MV-4-11 (cell line): ENCODE measurements around the gene MRPL18.
"Not testable (repeated sequence)": the region's sequence is repeated elsewhere in the genome, so short reads cannot be mapped to it uniquely, and the experiment has no call there.

ENCODE experiments used
- DNase-seq: peaks from one replicate; lab custom pipeline; 2025; lab: John Stamatoyannopoulos, UW

Gene MRPL18

GRCh38 chr6:159790149-159790955 is at the start of gene MRPL18:
Gene MRPL18 (plus strand): TSS chr6:159790467. CDS start chr6:159790588, 121 bp downstream.
- DNase-seq: peak; percentile 98

- DNase-seq: no peak
These were observed 48.1 kb upstream of the MRPL18 start for GRCh38 chr6:159742165-159742564.

GRCh38 chr6:159745081-159745480 is 45.2 kb upstream of the MRPL18 start:
- DNase-seq: no peak

GRCh38 chr6:159746759-159747158 is 43.5 kb upstream of the MRPL18 start:
- no peak for DNase-seq

- not testable (repeated sequence) for DNase-seq
These were observed 42.1 kb upstream of the MRPL18 start for GRCh38 chr6:159748127-159748526.

GRCh38 chr6:159751448-159751847 is 38.8 kb upstream of the MRPL18 start:
- no peak for DNase-seq

- no peak for DNase-seq
These were observed 37.0 kb upstream of the MRPL18 start for GRCh38 chr6:159753081-159753872.

GRCh38 chr6:159754401-159754800 is 35.9 kb upstream of the MRPL18 start:
- DNase-seq: no peak

GRCh38 chr6:159754959-159755914 is 35.0 kb upstream of the MRPL18 start:
- no peak for DNase-seq

- DNase-seq: no peak
These were observed 33.8 kb upstream of the MRPL18 start for GRCh38 chr6:159756508-159756907.

- no peak for DNase-seq
These were observed 32.0 kb upstream of the MRPL18 start for GRCh38 chr6:159758031-159759001.

GRCh38 chr6:159759645-159760044 is 30.6 kb upstream of the MRPL18 start:
- no peak for DNase-seq

GRCh38 chr6:159760602-159761057 is 29.6 kb upstream of the MRPL18 start:
- DNase-seq: no peak

GRCh38 chr6:159761129-159761872 is 29.0 kb upstream of the MRPL18 start:
- peak; percentile 27 for DNase-seq

GRCh38 chr6:159761873-159762680 is 28.2 kb upstream of the MRPL18 start, which contains the start of gene ACAT2:
Gene ACAT2 (plus strand): TSS chr6:159762045. CDS start chr6:159762088, 43 bp downstream.
- peak; percentile 93 for DNase-seq

- no peak for DNase-seq
These were observed 27.5 kb upstream of the MRPL18 start for GRCh38 chr6:159762681-159763293.

GRCh38 chr6:159766906-159767305 is 23.4 kb upstream of the MRPL18 start:
- DNase-seq: no peak

- DNase-seq: no peak
These were observed 20.8 kb upstream of the MRPL18 start for GRCh38 chr6:159769470-159769869.
